DMS153 (cell line): ENCODE data around the gene ARTN.

Experiments used
- DNase-seq: peaks from one replicate; lab custom pipeline; 2025; lab: John Stamatoyannopoulos, UW

ARTN gene

DNA sequence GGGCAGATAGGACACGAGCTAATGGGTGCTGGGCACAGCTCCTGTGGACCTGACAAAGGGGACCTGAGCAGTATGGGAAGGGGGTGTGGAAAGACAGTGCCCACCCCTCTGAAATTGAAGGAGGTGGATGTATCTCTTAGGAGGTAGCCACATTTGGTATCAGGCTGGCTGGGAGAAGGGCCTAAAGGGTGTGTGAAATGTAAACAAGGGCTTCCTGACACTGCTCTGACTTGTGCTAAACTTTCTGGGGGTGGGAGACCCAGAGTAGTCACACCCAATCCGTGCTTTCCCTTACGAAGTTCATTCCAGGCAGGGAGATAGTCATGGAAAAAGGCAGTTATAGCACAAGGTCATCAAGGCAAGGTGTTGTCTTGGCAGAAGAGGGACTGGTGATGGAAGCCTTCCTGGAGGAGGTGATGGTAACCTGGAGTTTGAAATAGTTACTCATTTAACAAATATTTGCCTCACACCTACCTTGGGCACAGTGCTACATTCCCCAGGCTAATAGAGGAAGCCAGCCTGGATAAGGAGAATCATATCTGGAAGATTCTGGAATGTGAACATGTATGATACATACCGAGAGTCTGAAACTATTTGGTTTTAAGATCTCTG, 52.5 kb downstream of the ARTN start:
- DNase-seq: no peak

DNA sequence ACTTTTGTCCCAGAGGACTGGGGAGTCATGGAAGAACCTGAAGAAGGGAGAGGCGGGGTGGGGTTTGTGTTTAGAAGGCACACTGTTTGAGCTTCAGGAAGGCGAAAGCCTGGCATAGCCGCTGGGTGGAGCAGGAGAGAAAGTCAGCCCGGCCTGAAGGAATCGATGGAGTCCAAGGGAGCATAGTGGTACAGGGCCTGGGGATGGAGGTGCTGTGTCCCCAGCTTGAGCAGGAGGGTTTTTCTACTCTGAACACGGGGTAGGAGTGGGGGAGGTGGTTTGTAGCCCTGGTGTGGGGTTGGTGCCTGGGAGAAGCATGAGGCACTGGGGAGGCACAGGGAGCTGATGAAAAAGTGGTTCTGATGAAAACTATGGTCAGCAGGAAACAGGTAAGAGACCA, 53.1 kb downstream of the ARTN start:
- no peak for DNase-seq
